Neural progenitor cell (in vitro differentiated cells): Measurements from ENCODE around the gene TYMP.
A peak's percentile ranks its signal among the peaks of the same experiment; 100 is the strongest.

Experiments used
- CTCF ChIP-seq: fragments of 200-600 bp; sonication (generic); IDR thresholded peaks from 2 replicates; pipeline ENCODE4 v1.5.1; 2017; ENCODE audit warnings: antibody characterized with exemption, mild to moderate bottlenecking
- EZH2 ChIP-seq: fragments of 200-600 bp; sonication (generic); IDR thresholded peaks from 2 replicates; pipeline ENCODE4 v1.6.1; 2017; ENCODE audit warnings: antibody characterized with exemption, mild to moderate bottlenecking, moderate library complexity
- EZH2phosphoT487 ChIP-seq: fragments of 200-600 bp; sonication (generic); IDR thresholded peaks from 2 replicates; pipeline ENCODE4 v1.6.1; 2017; ENCODE audit warnings: antibody characterized with exemption

GRCh38 chr22:50530877-50531545, 1.2 kb upstream of the TYMP start:
- TF ChIP-seq CTCF (no peak), EZH2 (peak; percentile 9), EZH2phosphoT487 (peak; percentile 24)
